HG03280 (cell line): ENCODE data around the gene QSER1.
"Not testable (repeated sequence)": the region's sequence is repeated elsewhere in the genome, so short reads cannot be mapped to it uniquely, and the experiment has no call there.

Experiments
- ATAC-seq: cut with Tn5 transposase; IDR thresholded peaks from one replicate; pipeline ENCODE4 v1.9.1; 2021; ENCODE audit warnings: mild to moderate bottlenecking, moderate library complexity; ENCODE audit not compliant: unreplicated experiment

Gene QSER1

DNA sequence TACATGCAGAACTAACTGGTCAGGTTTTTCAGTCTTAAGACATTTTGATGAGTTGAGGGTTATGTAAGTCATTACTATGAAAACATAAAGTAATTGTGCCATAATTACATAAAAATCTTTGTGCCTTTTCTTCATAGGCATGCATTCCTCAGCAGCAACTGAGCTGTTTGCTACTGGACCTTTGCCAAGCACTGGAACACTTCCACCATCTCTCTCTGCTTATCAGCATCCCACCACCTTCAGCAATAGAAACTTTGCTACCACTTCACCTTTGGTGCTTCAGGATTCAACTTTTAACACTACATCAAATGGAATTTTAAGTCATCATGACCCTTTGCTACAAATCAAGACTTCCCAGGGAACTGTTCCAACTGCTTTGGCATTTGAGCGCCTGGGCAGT, 39.0 kb downstream of the QSER1 start:
- no peak for ATAC-seq

DNA sequence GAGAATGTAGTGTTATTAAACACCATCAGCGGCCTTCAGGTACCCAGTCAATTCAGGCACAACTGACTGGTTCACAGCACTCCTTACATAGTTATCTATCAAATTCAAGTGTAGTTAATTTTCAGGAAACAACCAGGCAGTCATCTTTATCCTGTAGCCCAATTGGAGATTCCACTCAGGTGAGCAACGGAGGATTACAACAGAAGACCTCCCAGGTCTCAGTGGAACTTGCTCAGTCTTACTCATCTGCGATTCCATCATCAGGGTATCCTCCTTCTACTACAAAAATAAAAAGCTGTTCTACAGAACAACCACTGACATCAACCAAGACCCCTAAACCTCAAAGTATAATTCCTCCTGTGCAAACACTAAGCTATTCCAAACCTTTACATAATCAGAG, 39.6 kb downstream of the QSER1 start:
- ATAC-seq = no peak

DNA sequence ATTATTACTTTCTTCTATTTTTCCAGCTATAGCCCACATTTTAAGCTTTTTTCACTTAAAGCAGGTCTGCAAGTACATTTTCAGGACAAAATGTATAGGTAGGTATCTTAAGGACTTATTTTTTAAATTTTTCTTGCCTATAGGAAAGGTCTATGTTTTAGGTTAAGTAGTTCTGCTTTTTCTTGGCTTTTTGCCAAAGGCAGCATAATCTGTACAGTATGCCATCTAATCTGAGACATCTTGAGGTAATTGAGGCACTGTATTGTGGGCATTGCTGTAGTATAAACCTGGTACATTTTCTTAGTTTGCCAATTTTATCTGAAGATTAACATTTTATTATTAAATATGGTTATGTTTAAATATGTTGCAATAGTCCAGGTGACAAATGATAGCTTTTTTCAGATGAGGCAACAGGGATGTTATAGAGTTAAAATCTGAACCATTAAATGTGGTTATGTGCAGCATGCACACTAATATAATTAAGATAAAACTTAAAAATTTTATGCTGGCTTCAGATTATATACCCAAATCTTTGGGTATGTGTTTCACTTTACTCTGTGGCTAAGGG, 42.9 kb downstream of the QSER1 start:
- no peak for ATAC-seq

DNA sequence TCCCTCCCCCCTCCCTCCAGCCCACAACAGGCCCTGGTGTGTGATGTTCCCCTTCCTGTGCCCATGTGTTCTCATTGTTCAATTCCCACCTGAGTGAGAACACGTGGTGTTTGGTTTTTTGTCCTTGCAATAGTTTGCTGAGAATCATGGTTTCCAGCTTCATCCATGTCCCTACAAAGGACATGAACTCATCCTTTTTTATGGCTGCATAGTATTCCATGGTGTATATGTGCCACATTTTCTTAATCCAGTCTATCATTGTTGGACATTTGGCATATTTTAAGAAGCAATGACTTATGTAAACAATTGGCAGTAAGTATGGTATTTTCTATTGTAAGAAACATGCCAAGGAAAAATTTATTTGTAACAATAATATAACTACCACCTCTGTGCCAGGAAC, 43.6 kb downstream of the QSER1 start:
- ATAC-seq = not testable (repeated sequence)

DNA sequence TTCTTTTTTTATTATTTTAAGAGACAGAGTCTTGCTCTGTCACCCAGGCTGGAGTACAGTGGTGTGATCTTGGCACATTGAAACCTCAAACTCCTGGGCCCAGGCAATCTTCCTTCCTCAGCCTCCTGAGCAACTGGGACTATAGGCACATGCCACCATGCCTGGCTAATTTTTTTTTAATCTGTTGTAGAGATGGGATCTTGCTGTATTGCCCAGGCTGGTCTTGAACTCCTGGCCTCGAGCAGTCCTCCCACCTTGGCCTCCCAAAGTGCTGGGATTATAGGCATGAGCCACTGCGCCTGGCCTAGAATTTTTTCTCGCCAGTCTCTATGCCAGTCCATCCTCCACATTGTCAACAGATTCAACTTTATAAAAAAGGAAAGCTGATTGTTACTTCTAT, 44.7 kb downstream of the QSER1 start:
- not testable (repeated sequence) for ATAC-seq

DNA sequence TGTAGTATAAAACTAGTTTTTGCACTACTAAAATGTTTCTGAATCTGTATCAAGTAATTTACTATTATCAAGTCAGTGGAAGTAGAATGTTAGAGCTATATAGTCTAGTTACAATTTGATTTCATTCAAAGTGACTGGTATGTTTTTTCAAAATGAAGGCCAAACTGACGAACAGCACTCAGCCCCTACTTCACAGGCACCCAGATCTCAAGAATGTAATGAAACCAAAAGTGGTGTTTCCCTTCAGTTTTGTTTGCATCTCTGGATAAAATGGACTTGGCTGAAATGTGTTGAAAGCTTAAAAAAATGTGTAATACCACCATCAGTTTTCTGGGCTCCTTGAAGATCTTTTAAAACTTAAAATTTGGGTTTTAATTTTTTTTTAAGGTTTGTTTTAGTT, 46.4 kb downstream of the QSER1 start:
- ATAC-seq = no peak

DNA sequence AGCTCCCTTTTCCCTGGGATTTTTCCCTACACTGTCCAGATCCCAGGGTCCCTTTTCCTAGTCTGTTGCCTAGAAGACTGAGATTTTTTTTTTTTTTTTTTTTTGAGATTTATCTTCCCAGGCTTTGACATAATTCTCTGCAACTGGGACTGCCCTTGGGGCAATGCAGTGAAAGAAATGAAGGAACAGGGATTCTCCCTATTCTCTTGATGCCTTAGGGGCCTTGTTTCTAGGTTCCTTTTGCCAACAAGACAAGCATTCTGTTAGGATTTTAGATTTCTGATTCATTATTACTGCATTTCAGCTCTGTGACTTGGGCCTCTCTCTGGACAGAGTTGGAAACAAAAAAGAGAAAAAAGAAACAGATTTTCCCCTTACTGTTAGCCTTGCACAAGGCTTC, 47.3 kb downstream of the QSER1 start:
- no peak for ATAC-seq

DNA sequence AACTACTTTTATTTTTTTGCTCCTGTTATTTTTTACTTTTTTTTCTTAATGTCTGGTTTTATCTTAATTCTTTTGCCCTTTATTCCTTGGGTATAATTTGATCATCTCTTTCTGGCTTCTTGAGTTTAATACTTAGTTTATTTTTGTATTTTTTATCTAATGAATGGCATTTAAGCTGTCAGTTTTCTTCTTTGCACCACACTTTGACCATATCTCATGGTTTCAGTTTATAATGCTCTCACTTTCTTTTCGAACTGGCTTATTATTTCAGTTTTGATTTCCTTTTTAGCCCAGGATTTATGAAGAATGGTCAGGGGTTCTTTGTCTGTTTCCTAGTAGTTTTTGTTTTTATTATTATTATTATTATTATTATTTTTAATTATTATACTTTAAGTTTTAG, 48.3 kb downstream of the QSER1 start:
- ATAC-seq = peak; percentile 54

DNA sequence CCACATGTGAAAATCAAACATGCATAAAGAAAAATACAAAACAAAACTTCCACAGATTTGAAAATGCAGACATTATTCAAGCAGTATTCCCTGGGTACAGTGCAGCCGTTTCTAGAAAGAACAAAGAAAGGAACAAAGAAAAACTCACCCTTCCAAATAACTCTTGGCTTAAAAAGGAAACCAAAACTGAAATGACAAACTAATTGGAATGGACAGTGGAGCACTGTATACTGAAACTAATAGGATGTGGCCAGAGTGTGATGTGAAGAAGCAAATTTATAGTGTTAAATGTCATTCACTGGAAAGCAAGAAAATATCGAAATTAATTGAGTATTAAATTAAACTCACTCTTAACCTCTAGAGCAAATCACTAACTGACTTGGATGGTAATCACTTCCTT, 55.4 kb downstream of the QSER1 start:
- no peak for ATAC-seq

DNA sequence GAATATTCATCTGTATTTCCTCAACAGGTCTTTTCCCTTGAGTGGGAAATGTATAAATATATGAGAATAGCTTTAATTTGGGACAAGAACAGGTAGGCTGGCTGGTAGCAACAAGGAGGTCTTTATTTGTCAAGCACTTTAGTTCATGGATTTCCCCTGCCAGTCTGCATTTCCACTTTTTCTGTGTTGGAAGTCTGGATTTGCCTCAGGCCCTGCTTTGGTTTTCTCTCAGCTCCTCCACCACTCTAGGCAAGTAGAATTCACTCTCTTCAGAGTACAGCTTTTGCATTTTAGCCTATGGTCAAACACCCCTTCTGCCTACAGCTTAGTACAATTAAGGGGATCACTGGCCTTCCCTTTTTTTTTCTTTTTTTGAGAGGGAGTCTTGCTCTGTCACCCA, 57.1 kb downstream of the QSER1 start:
- ATAC-seq = no peak

DNA sequence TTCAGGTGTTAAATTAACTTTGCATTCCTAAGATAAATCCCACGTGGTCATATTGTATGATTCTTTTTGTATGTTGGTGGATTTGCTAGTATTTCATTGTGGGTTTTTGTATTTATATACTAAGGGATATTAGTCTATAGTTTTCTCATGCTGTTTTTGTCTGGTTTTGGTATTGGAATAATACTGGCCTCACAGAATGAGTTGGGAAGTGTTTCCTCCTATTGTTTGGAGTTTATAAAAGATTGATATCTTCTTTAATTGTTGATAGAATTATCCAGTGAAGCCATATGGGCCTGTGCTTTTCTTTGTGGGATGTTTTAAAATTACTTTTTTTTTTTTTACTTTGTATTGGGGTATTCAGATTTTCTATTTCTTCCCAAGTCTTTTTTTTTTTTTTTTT, 59.8 kb downstream of the QSER1 start:
- no peak for ATAC-seq

DNA sequence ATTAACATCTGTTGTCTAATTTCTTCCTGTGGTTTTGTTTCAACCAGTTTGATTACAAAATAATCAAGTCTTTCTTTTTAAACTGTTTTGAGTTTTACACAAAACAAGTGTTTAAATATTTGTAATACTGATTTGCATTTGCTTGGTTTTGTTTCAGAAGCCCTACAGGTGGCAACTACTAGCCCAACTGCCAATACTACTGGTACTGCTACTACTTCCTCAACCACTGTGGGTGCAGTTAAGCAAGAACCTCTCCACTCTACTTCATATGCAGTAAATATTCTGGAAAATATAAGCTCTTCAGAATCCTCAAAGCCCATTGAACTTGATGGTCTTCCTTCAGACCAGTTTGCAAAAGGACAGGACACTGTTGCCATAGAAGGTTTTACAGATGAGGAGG, 61.1 kb downstream of the QSER1 start:
- no peak for ATAC-seq

DNA sequence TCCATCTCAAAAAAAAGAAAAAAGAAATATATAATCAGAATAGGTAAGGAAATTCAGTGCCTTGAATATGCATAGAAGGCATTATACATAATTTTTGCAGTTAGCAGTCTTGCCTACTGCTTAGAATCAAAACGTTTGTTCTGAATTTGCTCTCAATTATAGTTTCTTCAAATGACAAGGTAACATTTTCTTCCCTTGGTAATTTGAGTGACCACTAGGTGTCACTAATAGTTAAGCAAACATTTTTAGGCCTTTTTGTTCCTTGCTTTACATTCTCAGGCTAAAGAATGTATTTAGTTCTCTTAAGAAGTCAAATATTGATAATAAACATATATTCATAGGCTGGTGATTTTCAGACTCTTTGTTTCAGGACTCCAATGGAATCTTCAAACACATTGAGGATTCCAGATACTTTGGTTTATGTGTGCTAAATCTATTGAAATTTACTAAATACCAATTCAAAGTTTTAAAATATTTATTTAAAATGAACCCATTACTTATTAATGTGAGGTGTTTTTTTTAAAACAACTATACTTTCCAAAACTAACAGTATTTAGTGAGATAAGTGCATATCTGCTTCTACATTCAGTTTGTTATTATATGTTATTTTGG, 68.0 kb downstream of the QSER1 start:
- ATAC-seq = no peak

DNA sequence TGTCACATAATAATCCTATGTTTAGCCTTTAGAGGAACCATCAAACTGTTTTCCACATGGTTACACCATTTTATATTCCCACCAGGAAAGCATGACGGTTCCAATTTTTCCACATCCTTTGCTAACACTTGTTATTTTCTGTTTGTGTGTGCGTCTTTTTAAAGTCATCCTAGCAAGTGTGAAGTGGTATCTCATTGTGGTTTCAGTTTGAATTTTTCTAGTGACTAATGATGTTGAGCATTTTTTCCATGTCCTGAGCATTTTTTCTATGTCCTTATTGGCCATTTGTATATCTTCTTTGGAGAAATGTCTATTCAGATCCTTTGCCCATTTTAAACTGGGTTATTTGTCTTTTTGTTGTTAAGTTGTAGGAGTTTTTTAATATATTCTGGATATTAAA, 69.4 kb downstream of the QSER1 start:
- ATAC-seq = no peak

DNA sequence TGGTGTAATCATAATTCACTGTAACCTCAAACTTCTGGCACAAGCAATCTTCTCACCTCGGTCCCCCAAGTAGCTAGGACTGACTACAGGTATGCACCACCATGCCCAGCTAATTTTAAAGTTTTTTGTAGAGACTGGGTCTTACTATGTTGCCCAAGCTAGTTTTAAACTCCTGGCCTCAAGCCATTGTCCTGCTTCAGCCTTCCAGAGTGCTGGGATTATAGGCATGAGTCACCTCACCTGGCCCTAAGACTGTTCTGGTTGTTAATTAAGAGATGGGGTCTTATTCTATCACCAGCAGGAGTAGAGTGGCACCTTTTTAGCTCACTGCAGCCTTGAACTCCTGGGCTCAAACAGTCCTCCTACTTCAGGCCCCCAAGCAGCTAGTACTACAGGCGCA, 71.1 kb downstream of the QSER1 start:
- ATAC-seq = no peak

DNA sequence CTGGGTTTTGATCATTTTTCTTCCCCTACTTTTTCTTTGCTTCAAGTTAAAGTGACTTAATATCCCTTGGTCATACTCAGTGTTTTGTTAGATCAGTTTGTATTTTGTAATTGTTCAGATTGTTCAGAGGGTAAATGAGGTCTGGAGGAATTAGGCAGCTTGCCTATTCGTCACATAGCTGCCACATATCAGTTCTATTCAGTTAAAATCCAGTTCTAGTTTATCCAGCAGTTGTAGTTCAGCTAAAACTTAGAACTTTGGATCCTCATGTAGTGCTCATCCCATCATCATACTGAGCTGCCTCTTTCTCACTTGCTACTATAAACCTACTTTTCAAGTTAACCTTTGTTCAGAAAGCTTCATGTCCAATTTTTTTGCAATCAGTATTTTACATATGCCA, 75.9 kb downstream of the QSER1 start:
- no peak for ATAC-seq

DNA sequence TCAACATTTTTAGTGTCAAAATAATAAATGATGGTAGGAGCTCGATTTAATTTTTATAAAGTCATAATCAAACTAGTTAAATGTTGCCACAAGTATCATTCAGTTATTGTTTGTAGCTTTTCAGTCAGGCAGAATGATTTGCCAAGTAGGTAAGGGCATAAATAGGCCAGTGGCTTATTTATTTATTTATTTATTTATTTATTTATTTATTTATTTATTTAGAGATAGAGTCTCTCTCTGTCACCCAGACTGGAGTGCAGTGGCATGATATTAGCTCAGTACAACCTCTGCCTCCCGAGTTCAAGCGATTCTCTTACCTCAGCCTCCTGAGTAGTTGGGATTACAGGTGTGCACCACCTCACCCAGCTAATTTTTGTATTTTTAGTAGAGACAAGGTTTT, 79.6 kb downstream of the QSER1 start:
- not testable (repeated sequence) for ATAC-seq

DNA sequence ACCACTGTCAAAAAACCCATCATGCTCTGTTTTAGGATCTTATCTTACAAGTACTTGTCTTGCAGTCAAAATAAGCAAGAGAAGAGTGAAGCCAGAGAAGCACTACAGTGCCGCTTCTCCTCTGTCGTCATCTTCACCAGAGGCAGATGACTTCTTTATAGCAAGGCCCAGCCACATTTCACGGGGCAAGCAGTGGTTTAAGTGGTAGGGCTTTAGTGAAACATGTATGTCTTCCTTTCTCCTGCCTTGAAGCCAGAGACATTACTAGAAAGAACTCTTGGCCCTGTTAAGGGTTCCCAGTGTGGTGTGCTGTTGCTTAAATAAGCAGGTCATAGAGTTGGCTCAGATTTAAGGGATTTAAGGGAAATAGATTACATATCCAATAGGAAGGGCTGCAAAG, 80.2 kb downstream of the QSER1 start:
- ATAC-seq = no peak

DNA sequence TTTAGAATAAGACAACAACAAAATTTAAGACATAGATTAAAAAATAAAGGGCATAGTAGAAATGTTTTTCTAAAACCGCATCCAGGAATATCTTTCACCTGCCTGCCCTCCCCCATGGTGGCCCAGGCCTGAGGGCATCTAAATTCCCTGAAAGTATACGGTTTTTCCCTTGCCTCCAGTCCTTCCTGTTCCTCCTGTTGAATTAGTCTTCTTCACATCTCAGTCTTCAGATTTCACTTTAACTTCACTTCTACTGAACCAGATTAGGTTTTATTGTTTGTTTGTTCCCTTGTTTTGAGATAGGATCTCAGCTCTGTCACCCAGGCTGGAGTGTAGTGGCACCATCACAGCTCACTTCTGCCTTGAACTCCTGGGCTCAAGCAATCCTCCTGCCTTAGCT, 90.0 kb downstream of the QSER1 start:
- no peak for ATAC-seq

DNA sequence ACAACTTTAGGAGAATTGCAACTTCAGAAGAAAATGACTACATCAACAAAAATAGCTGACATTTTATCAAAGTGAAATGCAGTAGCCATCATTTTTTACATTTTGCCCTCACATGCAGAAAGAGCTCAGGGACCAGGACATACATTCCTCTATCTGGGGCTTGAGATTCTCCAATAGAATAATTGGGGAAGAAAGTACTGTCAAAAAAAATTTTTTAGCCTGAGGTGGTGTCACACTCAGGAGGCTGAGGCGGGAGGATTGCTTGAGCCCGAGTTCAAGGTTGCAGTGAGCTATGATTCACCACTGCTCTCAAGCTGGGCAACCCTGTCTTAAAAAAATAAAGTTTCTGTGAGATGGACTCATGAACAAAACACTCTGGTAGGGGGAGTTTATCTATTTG, 90.9 kb downstream of the QSER1 start:
- ATAC-seq = no peak

DNA sequence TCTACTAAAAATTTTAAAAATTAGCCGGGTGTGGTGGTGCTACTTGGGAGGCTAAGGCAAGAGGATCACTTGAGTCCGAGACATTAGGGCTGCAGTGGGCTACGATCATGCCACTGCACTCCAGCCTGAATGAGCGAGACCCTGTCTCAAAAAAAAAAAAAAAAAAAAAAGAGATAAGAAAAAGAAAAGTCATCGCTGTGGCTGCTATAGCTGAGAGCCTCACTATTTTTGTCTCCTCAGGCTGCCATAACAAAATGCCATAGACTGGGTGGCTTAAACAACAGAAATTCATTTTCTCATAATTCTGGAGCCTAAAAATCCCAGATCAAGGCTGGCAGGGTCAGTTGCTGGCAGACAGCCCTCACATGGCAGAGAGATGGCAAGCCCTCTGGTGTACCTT, 93.0 kb downstream of the QSER1 start:
- ATAC-seq = no peak

DNA sequence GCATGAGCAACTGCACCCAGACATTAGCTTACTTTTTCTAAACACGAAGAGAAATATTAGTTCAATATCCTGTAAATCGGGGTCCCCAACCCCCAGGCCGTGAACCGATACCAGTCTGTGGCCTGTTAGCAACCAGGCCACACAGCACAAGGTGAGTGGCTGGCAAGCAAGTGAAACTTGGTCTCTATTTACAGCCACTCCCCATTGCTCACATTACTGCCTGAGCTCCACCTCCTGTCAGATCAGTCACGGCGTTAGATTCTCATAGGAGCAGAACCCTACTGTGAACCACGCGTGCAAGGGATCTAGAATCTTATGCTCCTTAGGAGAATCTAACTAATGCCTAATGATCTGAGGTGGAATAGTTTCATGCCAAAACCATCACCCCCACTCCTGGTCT, 95.2 kb downstream of the QSER1 start:
- ATAC-seq = no peak

DNA sequence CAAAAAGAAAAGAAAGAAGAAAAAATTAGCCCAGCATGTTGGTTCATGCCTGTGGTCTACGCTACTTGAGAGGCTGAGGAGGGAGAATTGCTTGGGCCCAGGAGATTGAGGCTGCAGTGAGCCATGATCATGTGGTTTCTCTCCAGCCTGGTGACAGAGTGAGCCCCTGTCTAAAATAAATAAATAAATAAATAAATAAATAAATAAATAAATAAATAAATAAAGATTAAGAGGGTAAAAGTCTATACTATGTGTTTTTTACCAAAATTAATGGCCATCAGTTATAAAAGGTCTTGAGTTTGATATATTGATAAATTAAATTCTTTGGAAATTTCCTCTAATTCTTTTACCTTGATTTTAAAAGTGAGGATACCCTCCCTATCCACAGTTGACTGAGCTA, 97.9 kb downstream of the QSER1 start:
- no peak for ATAC-seq
